Frontal cortex (tissue), 4 donors: Measurements from ENCODE around the gene CDT1. TPM values are rescaled to one million over a fixed set of nuclear protein-coding genes. Genes with fewer than 3 reads are reported as not detected.

ENCODE experiments used
- DNase-seq, 2 donors: peaks; one replicate each; pipeline ENCODE4 v3.0.0; 2012; ENCODE audit warnings: low spot score in 2 of 2
- FAIRE-seq: peaks from 2 replicates; lab custom pipeline; 2012; peaks lifted over from hg19 to GRCh38; lab: Jason Lieb, UNC
- total RNA-seq: library from RNA; depleted of rRNA; stranded (reverse); fragments of >200 nt; gene quantifications from one replicate; pipeline ENCODE4 v1.2.3, GENCODE V29; 2014
- donor health status: control.
- donor health status: control.
- donor health status: control.

CDT1 gene
- total RNA-seq, 1 donor from 2014 or later, result 1.2 TPM

DNA sequence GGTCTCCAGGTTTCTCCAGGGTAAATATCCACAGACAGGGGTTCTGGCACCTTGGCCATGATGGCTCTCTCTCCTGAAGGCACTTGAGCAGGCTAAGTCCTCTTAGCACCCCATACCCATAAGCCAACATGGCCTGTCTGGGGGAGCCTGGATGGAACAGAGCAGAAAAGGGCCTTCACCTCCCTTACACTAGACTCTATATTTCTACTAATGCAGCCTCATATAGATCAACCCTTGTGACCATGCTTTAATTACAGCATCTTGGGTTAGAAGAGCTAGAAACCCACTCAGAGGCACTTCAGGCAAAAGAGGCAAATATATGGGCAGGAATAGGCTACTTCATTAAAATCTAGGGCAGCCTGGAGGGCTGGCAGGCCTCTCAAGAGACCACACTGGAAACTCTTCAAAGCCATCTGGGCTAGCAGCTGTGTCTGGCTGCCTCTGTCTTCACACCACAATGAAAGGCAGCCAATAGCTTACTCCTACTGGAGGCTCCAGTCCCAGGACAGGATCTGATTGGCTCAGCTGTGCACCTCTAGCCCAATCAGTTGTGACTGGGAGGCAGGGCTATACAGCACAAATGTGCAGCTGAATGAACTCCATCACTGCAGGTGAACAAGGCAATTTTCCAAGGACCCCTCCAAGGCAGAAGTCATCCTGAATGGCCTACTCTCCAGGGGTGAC lies 4.7 kb upstream of the CDT1 start:
- FAIRE-seq (no peak), DNase-seq (no peak)

DNA sequence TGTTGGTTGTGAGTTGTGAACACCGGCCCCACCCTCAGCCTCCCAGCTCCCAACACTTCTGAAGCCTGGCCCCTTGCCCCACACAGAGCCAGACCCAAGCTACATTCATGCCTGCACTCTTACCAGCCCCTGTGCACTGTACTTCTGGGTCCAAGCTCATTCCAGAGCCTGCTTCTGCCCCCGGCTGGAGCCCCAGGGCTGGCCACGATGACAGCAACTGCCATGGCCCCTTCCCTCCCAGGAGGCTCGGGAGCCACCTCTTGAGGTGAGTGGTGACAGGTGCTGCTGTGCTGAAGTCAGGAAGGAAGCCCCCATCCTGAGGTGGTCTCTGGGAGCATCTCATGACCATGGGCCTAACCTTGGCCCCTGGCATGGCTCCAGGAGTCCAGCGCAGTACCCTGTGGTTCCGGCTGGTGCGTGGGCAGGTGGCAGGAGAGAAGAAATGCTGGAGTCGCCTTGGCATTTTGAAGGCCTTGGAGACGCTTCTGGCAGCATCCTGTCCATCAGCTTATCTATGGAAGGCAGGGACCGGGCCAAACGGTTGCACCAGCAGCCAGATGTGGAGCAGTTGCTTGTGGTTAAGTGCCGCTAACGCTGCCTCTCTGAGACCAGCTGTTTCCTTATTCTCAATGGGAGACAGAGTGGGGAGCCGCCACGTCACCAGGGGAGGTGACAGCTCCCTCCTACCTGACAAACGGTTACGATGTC lies 3.9 kb upstream of the CDT1 start:
- FAIRE-seq (no peak), DNase-seq (no peak)

DNA sequence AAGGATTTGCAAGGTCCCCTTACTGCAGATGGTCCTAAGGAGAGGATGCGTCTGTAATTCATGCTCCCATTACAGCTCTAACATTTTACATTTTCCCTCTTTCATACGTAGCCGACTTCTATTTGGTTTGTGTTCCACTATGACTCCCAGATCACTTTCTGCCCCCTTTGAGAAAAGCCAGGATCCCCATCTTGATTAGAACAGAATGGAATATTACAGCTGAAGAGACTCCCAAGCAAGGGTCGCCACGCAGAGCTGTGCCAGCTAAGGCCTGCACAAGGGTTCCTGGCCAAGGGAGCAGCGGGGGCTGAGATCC lies 3.4 kb upstream of the CDT1 start:
- no peak for FAIRE-seq
- no peak for DNase-seq

DNA sequence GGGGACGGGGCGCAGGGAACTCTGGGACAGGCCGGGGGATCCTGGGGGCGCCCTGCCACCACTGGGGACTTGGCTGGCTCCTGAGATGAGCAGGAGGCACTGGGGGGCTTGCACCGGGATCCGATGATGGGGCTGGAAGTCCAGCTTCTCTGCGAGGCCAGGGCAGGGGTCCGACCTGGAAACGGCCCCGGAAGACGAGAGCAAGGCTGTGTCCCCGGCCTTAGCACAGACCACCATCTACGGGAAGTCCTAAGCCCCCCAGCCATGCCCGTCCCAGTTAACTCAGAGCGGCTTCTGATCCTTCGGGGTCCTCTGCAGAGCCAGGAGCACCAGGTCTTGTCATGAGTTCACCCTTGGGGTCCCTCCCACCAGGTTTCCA lies 573 bp downstream of the CDT1 start:
- FAIRE-seq (no peak), DNase-seq (no peak)

DNA sequence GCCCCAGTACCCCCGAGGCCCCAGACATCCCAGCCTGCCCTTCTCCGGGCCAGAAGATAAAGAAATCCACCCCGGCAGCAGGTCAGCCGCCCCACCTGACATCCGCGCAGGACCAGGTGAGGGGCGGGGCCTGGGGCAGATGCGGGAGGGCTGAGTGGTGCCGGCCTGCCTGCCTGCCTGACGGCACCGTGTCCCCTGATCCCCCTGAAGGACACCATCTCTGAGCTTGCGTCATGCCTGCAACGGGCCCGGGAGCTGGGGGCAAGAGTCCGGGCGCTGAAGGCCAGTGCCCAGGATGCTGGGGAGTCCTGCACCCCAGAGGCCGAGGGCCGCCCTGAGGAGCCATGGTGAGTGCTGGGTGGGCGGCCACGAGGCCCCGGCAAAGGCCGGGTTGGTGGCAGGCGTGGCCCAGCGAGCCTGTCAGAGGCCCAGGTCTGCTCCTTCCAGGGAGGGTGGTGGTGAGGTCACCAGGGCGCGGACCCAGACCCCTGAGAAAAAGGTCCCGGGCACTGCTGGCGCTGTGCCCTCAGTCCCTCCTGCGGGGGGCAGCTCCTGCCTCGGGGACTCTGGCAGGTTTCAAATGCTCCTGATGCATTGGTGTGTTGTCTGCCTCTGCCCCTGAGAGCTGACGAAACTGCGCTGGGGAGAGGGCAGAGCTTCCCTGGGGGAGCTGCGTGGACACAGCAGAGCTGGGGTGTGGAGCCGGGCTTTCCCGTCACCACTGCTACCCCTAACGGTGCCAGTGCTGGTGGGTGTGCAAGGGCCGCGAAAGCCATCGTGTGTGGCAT lies 1.2 kb downstream of the CDT1 start:
- DNase-seq (no peak), FAIRE-seq (no peak)

DNA sequence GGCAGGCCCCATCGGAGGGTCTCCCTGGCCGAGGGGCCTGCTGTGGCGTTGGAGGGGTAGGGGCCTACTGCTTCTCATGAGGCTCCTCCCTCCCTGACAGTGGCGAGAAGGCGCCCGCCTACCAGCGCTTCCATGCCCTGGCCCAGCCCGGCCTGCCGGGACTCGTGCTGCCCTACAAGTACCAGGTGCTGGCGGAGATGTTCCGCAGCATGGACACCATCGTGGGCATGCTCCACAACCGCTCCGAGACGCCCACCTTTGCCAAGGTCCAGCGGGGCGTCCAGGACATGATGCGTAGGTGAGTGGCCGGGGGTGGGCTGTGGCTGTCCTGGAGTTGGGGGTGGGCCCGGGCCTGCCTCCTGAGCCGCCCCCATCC lies 1.7 kb downstream of the CDT1 start:
- FAIRE-seq, result no peak
- DNase-seq, result no peak

DNA sequence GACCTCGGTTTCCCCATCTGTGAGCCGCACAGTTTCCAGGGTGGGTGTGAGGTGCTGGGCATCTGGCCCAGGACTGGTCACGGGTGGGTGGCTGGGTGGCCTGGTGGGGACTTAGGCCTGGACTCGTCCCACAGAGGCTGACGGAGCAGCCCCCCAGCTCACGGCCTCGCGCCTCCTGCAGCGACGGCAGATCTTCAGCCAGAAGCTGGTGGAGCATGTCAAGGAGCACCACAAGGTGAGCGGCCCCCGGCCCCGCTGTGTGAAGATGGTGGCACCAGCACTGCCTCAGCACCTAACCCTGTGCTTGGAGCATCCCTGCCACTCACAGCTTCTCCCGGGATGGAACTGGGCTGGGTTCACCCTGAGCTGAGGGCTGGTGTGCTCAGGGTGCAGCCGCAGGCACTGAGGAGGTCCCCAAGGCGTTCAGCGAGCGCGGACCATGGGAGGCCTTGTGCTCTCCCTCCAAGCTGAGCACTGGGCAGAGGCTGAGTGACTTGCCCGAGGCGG lies 2.4 kb downstream of the CDT1 start:
- no peak for DNase-seq

DNA sequence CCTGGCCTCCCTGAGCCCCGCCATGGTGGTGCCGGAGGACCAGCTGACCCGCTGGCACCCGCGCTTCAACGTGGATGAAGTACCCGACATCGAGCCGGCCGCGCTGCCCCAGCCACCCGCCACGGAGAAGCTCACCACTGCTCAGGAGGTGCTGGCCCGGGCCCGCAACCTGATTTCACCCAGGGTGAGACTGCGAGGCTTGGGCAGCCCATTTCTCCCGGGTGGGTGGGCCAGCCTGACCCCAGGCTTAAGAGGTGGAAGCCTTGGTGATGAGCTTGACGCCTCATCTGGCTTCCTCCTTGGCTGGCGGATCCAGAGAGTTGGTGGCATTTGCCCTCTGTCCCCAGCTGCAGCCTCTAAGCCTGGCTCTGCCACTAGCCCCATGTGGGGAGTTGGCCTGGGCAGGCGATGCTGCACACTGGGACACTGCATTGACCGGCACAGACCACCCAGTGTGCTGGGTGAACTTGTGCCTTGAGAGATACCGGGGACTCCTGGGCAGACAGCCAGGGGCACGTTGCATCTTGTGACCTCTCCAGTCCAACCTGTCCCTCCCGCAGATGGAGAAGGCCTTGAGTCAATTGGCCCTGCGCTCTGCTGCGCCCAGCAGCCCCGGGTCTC lies 3.0 kb downstream of the CDT1 start:
- DNase-seq (no peak), FAIRE-seq (no peak)

More for the DNA sequence above, 2.4 kb downstream of the CDT1 start:
- FAIRE-seq, result no peak

DNA sequence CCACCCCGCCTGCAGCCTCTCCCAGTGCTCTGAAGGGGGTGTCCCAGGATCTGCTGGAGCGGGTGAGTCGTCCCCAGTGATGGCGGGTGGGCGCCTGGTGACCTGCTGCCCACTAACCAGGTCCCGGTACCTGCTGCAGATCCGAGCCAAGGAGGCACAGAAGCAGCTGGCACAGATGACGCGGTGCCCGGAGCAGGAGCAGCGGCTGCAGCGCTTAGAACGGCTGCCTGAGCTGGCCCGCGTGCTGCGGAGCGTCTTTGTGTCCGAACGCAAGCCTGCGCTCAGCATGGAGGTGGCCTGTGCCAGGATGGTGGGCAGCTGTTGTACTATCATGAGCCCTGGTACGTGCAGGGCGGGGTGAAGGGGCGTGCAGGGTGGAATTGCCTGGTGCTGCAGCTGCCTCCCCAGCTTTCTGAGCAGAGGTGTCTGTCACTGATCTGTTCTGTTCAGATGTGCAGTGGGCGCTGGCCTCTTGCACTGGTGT lies 3.6 kb downstream of the CDT1 start:
- FAIRE-seq (no peak), DNase-seq (no peak)

DNA sequence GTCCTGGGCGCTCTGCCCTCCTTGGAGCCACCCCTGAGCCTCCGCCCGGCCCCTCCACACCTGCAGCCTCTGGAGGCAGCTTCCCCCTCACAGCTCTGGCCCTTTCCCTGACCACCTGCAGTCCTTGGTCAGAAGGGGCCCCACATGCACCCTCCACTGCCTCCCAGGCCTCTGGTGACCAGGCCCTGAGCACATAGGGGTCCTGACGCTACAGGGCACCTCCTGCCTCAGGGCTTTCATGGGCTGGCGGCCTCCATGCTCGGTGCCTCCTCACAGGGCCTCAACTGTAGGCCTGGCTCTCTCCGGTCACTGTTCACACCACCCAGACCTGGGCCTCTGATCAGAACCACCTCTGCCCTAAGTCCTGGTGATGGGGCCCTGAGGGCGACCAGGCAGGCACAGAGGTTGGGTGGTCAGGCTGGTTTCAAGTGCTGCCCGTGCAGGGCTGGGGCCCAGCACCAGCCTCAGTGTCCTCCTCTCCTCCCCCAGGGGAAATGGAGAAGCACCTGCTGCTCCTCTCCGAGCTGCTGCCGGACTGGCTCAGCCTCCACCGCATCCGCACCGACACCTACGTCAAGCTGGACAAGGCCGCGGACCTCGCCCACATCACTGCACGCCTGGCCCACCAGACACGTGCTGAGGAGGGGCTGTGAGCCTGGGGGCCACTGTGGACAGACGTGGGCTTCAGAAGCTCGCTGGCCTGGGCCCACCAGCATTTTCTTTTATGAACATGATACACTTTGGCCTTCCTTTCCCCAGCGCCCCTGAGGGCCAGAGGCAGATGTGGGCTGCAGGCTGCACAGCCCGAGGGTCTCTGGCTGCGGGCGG lies 4.3 kb downstream of the CDT1 start:
- no peak for DNase-seq
- no peak for FAIRE-seq

DNA sequence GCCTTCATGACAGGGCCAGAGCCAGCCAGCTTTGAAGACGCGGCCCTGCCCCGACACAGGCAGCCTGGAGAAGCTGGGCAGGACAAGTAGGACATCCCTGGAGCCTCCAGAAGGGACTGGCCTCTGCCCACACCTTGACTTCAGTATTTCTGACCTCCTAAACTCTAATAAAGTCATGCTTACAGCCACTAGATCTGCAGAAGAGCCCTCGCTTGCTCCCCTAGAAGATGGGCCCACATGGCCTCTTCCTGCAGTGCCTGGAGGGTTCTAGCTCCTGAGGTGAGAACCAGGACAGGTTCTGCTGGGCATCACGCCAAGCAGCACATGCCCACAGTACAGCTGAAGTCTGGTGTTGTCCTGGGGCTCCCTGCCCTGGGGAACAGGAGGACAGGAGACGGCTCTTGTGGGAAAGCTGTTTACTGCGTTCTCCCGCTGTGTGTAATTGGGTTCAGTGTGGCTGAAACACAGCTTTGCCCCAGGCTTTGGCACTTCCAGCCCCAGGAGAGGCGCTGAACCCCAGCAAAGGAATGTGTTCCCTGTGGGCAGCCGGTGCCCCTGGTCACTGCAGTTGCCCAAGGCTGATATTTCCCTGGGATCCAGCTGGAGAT lies 5.6 kb downstream of the CDT1 start:
- FAIRE-seq, result no peak
- DNase-seq, result no peak

DNA sequence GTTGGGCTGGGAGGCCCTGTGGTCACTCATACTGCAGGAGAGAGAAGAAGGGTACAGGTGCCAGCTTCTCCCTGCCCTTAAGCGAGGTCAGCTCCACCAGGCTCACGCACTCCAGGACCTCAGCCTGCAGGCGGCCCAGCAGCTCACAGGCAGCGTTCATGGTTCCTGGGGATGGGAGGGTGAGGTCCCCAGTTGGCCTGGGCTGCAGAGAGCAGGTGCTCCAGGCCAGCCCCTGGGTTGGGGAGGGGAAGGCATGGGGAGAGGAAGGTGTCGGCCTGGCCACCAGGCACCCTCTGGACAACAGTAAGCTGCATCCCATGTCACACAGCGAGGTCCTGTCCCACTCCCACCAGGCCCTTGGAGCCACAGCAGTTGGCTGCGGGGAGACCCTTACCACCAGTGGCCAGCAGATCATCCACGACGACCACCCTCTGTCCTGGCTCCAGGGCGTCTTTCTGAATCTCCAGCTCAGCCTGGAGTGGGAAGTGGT lies 6.1 kb downstream of the CDT1 start:
- FAIRE-seq, result no peak
- DNase-seq, result no peak

DNA sequence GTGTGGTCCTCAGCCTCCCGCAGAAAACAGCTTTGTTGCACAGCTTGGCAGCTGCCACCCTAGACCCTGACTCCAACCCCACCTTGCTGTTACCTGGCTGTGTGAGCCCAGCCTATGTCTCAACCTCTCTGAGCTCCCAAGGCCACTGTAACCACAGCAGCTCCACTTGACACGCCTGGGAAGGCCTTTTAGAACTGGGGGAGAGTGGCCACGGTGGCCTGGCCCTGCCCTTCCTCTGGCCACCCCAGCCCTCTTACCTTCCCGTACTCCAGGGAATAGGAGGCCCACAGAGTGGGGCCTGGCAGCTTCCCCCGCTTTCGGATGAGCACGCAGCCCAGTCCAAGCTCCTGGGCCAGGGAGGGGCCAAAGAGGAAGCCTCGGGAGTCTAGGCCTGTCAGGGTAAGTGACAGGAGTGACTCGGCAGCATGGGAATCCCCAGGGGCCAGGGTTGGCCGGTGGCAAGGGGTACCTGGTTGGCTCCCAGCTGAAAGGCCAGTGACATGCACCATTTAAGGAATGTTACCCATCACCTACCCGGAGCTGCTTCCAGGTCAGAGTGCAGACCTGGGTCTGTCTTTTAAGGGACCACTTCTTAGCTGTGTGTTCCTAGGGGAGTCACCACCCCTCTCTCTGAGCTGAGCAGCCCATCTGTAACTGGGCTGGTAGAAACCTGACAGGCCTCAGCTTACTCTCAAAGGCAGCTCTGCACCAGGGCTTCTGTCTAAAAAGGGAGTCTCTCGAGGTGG lies 6.8 kb downstream of the CDT1 start:
- no peak for FAIRE-seq
- no peak for DNase-seq

DNA sequence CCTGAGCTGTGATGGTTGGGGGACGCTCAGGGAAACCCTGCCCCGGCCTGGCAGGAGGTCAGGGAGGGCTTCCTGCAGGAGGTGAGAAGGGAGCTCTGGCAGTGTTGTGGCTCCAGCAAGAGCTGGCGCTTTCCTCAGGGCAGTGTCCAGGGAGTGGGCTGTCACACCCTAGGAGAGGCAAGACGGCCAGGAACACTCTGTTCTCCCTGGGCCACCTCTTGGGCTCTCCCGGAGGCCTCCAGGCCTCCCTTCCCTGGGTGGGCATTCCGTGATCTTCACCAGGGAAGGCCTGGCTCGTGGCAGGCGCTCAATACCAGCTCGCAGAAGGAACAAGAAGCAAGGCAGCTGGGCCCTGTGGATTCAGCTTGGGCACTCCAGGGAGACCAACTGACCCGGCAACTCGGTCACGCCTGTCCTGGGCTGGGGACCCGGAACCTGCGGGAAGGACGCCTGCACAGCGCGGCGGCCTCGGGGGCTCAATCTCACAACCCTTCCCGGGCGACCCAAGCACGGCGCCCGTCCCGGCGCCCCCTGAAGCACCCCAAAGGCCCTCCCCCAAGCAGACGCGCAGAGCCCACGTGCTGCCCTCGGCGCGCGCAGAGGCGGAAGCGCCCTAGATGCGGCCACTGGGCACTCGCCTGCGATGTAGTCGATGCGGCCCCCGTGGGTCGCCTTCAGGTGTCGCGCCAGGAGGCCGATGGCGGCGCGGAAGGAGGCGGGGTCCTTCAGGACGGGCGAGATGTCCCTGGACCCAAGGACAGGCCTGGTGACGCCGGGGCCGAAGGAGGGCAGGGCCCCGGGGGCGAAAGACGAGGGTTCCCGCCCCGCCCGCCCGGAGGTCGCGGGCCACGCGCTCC lies 7.6 kb downstream of the CDT1 start:
- no peak for FAIRE-seq
- DNase-seq, result peak; percentile 93 to 94

DNA sequence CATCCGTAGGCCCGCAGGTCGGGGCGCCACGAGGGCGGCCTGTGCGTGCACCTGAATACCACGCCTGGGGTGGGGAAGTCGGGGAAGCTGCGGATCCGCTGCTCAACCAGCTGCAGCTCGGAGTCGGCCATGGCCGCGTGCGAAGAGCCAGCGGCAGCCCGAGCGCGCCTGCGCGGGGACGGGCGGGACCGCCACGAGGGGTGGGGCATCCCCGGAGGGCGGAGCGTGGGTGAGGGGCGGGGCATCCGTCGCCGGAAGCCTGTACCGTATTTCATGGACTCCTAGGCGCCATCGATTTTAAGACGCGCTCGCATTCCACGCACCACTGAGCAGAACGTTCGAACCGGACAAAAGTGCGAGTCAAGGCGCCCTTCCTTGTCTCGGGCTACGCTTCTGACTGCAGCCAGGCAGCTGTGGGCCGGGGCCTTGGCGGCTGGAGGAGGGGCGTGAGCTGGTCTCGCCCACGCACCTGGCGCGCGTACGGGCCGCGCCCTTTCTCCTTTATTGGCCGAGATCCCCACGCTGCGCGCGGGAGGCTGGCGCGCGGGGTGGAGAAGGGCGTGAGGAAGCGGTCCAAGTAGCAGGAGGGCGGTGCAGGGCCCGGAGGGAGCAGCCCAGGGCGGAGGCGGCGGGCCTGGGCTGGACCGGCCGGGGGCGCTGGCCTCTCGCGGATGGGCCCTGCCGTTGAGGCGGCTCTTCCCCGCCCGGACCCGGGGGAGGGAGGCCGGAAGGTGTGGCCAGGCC lies 8.4 kb downstream of the CDT1 start, which contains the start of gene APRT:
Gene APRT, minus strand, starts transcription at position 160 of the 744 bp plus-strand sequence. Its CDS starts 29 bp downstream, at position 131.
- DNase-seq (peak; percentile 98), FAIRE-seq (no peak)

DNA sequence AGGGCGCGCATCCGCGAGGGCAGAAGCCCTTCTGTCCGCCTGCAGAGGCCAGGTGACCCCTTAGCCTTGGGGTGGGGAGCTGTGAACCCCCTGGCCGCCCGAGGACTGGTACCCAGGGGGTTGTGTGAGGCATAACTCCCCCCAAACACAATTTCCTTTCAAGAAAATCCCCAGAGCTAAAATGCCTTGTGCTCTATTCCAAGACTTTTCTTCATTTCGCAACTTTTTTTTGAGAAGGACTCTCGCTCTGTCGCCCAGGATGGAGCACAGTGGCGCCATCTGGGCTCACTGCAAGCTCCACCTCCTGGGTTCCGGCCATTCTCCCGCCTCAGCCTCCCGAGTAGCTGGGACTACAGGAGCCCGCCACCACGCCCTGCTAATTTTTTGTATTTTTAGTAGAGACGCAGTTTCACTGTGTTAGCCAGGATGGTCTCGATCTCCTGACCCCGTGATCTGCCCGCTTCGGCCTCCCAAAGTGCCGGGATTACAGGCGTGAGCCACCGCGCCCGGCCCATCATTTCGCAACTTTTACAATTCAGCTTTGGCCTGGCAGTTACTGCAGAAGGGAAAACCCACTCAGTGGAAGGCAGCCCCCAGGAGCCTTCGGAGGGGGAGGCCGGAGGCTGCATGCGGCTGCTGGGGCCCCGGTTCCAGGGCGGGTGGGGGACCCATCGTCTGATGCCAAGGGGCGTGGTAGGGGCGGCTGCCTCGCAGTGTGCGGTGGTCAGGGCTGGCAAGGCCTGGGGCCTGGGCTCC lies 9.1 kb downstream of the CDT1 start:
- FAIRE-seq (no peak), DNase-seq (no peak)
